ENCODE results near the gene KIF16B. TPM values are rescaled to one million over a fixed set of nuclear protein-coding genes. Genes with fewer than 3 reads are reported as not detected.

Gene KIF16B
- total RNA-seq, 1 donor from 2014 or later = 9.1 TPM

DNA sequence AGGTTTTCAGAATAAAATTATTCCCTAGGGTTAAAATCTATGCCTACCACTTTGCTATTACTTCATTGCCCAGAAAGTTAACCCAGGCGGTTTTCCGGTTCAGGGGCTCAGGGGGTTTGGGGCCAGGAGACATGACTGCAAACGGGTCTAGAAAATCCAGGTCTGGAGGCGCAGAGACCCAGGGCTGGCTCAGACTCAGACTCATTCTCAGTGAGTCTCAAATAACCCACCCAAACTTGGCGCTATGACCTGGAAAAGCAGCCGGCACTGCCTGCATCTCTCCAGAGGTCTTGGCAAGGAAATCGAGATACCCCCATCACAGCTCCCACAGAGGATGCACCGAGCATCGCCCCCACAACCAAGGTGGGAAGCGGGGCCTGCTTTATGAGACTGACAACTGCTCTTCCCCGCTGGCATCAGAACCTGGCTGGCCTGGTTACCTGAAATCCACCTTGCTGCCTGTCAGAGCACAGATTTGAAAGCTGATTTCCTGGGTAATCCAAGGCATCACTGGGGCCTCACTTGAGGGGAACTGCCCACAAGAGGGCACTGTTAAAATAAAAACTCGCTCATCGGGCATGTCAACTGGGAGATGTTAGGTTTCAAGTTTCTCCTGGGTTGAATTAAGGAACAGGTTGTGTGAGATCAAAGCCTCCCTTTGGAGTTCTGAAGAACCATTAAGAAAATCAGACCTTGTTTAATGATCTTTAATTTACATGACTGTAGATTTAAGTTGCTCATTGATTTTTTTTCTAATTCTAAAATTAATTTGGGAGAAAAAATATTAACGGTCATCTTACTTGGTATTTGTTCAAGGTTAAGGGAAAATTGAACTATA, 55.1 kb downstream of the KIF16B start:
- TF ChIP-seq, protein P1, sequence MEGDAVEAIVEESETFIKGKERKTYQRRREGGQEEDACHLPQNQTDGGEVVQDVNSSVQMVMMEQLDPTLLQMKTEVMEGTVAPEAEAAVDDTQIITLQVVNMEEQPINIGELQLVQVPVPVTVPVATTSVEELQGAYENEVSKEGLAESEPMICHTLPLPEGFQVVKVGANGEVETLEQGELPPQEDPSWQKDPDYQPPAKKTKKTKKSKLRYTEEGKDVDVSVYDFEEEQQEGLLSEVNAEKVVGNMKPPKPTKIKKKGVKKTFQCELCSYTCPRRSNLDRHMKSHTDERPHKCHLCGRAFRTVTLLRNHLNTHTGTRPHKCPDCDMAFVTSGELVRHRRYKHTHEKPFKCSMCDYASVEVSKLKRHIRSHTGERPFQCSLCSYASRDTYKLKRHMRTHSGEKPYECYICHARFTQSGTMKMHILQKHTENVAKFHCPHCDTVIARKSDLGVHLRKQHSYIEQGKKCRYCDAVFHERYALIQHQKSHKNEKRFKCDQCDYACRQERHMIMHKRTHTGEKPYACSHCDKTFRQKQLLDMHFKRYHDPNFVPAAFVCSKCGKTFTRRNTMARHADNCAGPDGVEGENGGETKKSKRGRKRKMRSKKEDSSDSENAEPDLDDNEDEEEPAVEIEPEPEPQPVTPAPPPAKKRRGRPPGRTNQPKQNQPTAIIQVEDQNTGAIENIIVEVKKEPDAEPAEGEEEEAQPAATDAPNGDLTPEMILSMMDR (IDR thresholded peaks at IDR 0.05) = peak; percentile 27
- no peaks in the 10 kb centered on the region for H3K9me3 Mint-ChIP-seq
- H3K4me3 Mint-ChIP-seq = no peak overlapping the region
- CTCF ChIA-PET = interaction anchor here (0.9 to 1.0 kb wide), 2 partner anchors 213 to 809 kb away, joined by 3 read pairs; no protein-coding TSS in a partner anchor
- POLR2A ChIA-PET = no interaction called here
- intact Hi-C loops (cut with micrococcal nuclease) = loop anchor here (1.0 to 5.0 kb wide), 3 partner anchors 59 to 914 kb away; no protein-coding TSS in a partner anchor
- peaks cover 28% of the 10 kb centered on the region for H3K36me3 Mint-ChIP-seq (ENCODE audit: low read depth)
- H3K4me1 Mint-ChIP-seq = peaks cover 6% of the 10 kb centered on the region
- H3K27me3 Mint-ChIP-seq = no peaks in the 10 kb centered on the region
- ATAC-seq (ENCODE audit: low read depth) (no peak), DNase-seq (no peak)
- H3K27ac Mint-ChIP-seq = no peak overlapping the region

DNA sequence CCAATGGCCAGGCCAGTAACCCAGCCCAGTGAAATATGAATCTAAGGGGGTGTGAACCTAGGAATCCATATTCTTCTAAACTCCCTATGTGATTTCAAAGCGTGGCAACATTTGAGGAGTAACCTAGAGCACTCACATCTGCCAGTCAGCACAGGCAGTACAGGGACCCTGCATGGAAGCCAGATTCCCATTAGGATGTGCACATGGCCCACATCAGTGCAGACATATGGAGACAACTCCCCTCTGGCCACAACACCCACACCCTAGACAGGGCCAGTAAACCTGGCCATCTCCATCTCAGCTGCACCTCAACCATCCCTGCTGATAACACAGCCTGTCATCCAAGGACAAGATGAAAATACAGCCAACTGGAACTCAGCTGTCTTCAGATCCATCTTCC, 56.5 kb downstream of the KIF16B start:
- ChIA-PET CTCF (interaction anchor here (1.1 to 2.1 kb wide), 2 partner anchors 243 to 244 kb away, joined by 3 to 7 read pairs; no protein-coding TSS in a partner anchor), POLR2A (no interaction called here)

DNA sequence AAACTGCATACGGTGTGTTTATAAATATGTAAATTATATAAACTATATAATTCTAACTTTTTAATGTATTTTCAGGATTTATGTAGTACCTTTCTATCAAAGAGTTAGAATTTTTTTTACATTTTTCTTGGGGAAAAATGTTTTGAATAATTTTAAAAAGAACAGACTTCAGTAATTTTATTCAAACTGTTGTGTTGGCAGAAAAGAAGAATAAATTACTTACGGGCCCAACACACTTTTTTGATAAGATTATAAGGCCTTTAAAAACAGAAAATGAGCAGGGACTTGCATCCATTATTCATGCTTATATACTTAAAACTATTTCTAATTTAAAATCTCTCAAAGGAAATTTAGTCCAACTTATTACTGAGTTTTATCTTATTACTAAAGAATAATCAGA, 58.2 kb downstream of the KIF16B start:
- no peak overlapping the region for H3K27ac Mint-ChIP-seq
- H3K27me3 Mint-ChIP-seq = no peaks in the 10 kb centered on the region
- ATAC-seq (ENCODE audit: low read depth) (no peak), DNase-seq (no peak)
- H3K4me1 Mint-ChIP-seq = peaks cover 6% of the 10 kb centered on the region
- no peak overlapping the region for H3K4me3 Mint-ChIP-seq
- TF ChIP-seq, protein P1 (IDR thresholded peaks at IDR 0.05) = no peak
- CTCF ChIA-PET = no interaction called here
- H3K36me3 Mint-ChIP-seq (ENCODE audit: low read depth) = peaks cover 22% of the 10 kb centered on the region
- POLR2A ChIA-PET = no interaction called here
- intact Hi-C loops (cut with micrococcal nuclease) = loop anchor here (5.0 kb wide), 2 partner anchors 62 to 917 kb away; no protein-coding TSS in a partner anchor
- H3K9me3 Mint-ChIP-seq = no peaks in the 10 kb centered on the region

More for the DNA sequence above, 56.5 kb downstream of the KIF16B start:
- no peaks in the 10 kb centered on the region for H3K27me3 Mint-ChIP-seq
- H3K4me1 Mint-ChIP-seq = peaks cover 6% of the 10 kb centered on the region
- TF ChIP-seq, protein P1 (IDR thresholded peaks at IDR 0.05) = no peak
- no peak for ATAC-seq (ENCODE audit: low read depth)
- H3K4me3 Mint-ChIP-seq = no peak overlapping the region
- no peak overlapping the region for H3K27ac Mint-ChIP-seq
- peaks cover 25% of the 10 kb centered on the region for H3K36me3 Mint-ChIP-seq (ENCODE audit: low read depth)
- DNase-seq = no peak
- H3K9me3 Mint-ChIP-seq = no peaks in the 10 kb centered on the region
- intact Hi-C loops (cut with micrococcal nuclease) = loop anchor here (5.0 kb wide), 2 partner anchors 61 to 916 kb away; no protein-coding TSS in a partner anchor

DNA sequence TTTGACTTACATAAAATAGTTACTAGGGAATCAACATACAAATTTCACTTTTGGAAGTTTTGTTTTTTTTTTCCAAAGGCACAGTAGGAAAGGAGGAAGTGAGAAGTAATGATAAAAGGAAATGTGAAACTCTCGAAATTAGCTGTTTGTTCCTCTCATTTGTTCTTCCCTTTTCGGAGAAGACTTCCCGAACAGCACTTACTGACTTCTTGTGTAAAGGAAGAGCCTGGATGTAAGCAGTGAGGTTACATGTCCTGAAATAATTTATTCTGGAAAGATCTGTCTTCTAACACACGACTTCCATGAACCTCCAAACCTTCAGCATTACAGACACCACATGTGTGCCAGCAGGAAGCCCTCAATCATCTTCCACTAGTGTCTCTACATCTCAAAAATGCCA, 59.1 kb downstream of the KIF16B start:
- no peaks in the 10 kb centered on the region for H3K27me3 Mint-ChIP-seq
- intact Hi-C loops (cut with micrococcal nuclease) = no loop called here
- peaks cover 6% of the 10 kb centered on the region for H3K4me1 Mint-ChIP-seq
- ChIA-PET CTCF (no interaction called here), POLR2A (no interaction called here)
- no peaks in the 10 kb centered on the region for H3K9me3 Mint-ChIP-seq
- ATAC-seq (ENCODE audit: low read depth) (no peak), DNase-seq (no peak)
- no peak overlapping the region for H3K4me3 Mint-ChIP-seq
- no peak overlapping the region for H3K27ac Mint-ChIP-seq
- TF ChIP-seq, protein P1 (IDR thresholded peaks at IDR 0.05) = no peak
- peaks cover 23% of the 10 kb centered on the region for H3K36me3 Mint-ChIP-seq (ENCODE audit: low read depth)

DNA sequence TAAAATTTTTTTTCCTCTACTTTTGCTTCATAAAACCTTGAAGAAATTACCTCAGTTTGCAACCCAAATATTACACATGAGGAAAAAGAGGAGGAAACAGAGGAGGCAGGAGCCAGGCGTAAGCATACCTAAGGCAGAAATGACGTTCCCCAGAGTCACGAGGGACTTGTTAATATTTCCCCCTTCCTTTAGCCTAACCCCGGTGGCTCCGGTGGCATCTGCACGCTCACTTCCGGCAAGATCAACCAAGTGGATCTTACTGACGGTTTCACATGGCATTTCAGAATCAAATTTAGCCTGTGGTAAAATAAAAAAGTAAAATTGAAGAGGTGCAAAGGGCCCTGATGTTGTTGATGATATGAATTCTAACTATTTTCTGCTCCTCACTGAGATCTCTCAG, 67.4 kb downstream of the KIF16B start:
- Mint-ChIP-seq H3K27me3 (no peaks in the 10 kb centered on the region), H3K36me3 (ENCODE audit: low read depth) (peaks cover 57% of the 10 kb centered on the region), H3K4me1 (peaks cover 5% of the 10 kb centered on the region), H3K9me3 (no peaks in the 10 kb centered on the region), H3K4me3 (no peak overlapping the region), H3K27ac (peak overlapping the region; percentile 8)
- intact Hi-C loops (cut with micrococcal nuclease) = no loop called here
- TF ChIP-seq, protein P1 (IDR thresholded peaks at IDR 0.05) = no peak
- ChIA-PET POLR2A (interaction anchor here (0.7 kb wide), 1 partner anchor 20 kb away, joined by 3 read pairs; no protein-coding TSS in a partner anchor), CTCF (no interaction called here)
- DNase-seq (no peak), ATAC-seq (ENCODE audit: low read depth) (peak; percentile 92)

Measured in activated B cell treated with CpG ODN at 0.5 μM for 24 hours (primary cell).